Measurements from ENCODE around the gene TMEM101. TPM values are rescaled to one million over a fixed set of nuclear protein-coding genes. Genes with fewer than 3 reads are reported as not detected.
"Not testable (repeated sequence)": the region's sequence is repeated elsewhere in the genome, so short reads cannot be mapped to it uniquely, and the experiment has no call there.

Gene TMEM101
- total RNA-seq, 1 donor from 2014 or later, result 67.3 TPM

DNA sequence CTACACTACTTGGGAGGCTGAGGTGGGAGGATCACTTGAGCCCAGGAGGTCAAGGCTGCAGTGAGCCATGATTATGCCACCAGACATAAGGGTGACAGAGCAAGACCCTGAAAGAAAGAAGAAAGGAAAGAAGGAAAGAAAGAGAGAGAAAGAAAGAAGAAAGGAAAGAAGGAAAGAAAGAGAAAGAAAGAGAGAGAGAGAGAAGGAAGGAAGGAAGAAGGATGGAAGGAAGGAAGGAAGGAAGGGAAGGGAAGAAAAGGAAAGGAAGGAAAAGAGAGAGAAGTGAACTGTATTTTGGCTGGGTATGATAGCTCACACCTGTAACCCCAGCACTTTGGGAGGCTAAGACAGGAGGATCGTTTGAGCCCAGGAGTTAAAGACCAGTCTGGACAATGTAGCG, 36.7 kb downstream of the TMEM101 start:
- Histone ChIP-seq H3K9ac (ENCODE audit: low read depth in 1 of 3, low read length in 3 of 3) (no peak overlapping the region), H3K4me3 (ENCODE audit: low read length in 3 of 3) (no peak overlapping the region), H3K9me3 (ENCODE audit: control insufficient read depth in 3 of 3, low read length in 3 of 3) (no peaks in the 10 kb centered on the region), H3K4me1 (ENCODE audit: control insufficient read depth in 3 of 3, insufficient read depth in 3 of 3, low read length in 3 of 3) (no peaks in the 10 kb centered on the region), H3K27ac (ENCODE audit: low read depth, low read length) (no peak overlapping the region), H3K27me3 (ENCODE audit: control insufficient read depth in 3 of 3, insufficient read depth in 3 of 3, low read length in 3 of 3) (peaks cover 19 to 27% (median 20%) of the 10 kb centered on the region in 3 donors), H3K36me3 (ENCODE audit: control insufficient read depth in 3 of 3, insufficient read depth in 3 of 3, low read length in 3 of 3) (no peaks in the 10 kb centered on the region)

GRCh38 chr17:43976963-43977837, 37.6 kb downstream of the TMEM101 start:
- H3K9me3 ChIP-seq (ENCODE audit: control insufficient read depth in 3 of 3, low read length in 3 of 3), result no peaks in the 10 kb centered on the region
- no peak overlapping the region for H3K27ac ChIP-seq (ENCODE audit: low read depth, low read length)
- H3K27me3 ChIP-seq (ENCODE audit: control insufficient read depth in 3 of 3, insufficient read depth in 3 of 3, low read length in 3 of 3), result peaks cover 12 to 22% (median 12%) of the 10 kb centered on the region in 3 donors
- H3K4me1 ChIP-seq (ENCODE audit: control insufficient read depth in 3 of 3, insufficient read depth in 3 of 3, low read length in 3 of 3), result no peaks in the 10 kb centered on the region
- no peaks in the 10 kb centered on the region for H3K36me3 ChIP-seq (ENCODE audit: control insufficient read depth in 3 of 3, insufficient read depth in 3 of 3, low read length in 3 of 3)
- no peak overlapping the region for H3K4me3 ChIP-seq (ENCODE audit: low read length in 3 of 3)
- no peak overlapping the region for H3K9ac ChIP-seq (ENCODE audit: low read depth in 1 of 3, low read length in 3 of 3)

GRCh38 chr17:43975898-43976297, 38.9 kb downstream of the TMEM101 start:
- Histone ChIP-seq H3K4me3 (ENCODE audit: low read length in 3 of 3) (no peak overlapping the region), H3K36me3 (ENCODE audit: control insufficient read depth in 3 of 3, insufficient read depth in 3 of 3, low read length in 3 of 3) (no peaks in the 10 kb centered on the region), H3K4me1 (ENCODE audit: control insufficient read depth in 3 of 3, insufficient read depth in 3 of 3, low read length in 3 of 3) (no peaks in the 10 kb centered on the region), H3K27ac (ENCODE audit: low read depth, low read length) (no peak overlapping the region), H3K9me3 (ENCODE audit: control insufficient read depth in 3 of 3, low read length in 3 of 3) (no peaks in the 10 kb centered on the region), H3K9ac (ENCODE audit: low read depth in 1 of 3, low read length in 3 of 3) (no peak overlapping the region), H3K27me3 (ENCODE audit: control insufficient read depth in 3 of 3, insufficient read depth in 3 of 3, low read length in 3 of 3) (peaks cover 5 to 20% (median 9%) of the 10 kb centered on the region in 3 donors)

DNA sequence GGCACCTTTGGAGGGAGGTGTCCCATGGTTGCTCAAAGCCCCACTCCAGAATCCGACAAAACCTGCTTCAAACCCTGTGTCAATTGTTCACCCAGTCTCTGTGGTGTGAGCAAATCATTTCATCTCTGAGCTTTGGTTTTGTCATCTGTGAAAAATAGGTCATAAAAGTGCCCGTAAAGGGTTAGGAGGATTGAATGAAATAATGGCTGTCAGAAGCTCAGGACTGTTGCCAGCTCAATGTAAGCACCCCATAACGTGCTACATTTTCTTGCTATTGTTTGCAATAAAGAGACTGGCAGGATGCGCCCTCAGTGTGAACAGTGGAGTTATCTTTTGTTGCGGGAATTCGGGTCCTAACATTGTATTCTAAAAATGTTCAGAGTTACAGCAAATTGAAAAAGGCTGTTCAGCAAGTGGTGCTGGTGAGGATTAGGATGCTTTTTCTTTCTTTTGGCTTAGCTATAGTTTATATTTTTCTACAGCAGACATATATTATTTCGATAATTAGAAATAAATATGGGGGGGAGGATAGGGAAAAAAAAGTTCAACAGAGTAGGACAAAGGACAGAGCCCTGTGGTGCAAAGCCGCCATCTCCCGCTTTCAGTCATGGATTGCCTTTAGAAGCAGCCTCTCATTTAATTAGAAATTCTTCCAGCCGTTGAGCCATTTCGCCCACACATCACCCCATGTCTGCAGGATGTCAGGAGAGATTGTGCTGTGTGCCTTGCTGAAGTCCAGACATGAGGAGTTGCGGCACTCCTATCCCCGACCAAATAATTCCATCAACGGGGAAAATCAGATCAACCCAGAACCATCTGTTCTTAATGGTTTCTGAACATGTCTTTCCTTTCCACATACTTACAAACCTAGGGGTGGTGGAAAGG, 40.1 kb downstream of the TMEM101 start:
- Histone ChIP-seq H3K4me1 (ENCODE audit: control insufficient read depth in 3 of 3, insufficient read depth in 3 of 3, low read length in 3 of 3) (no peaks in the 10 kb centered on the region), H3K4me3 (ENCODE audit: low read length in 3 of 3) (no peak overlapping the region), H3K27me3 (ENCODE audit: control insufficient read depth in 3 of 3, insufficient read depth in 3 of 3, low read length in 3 of 3) (peaks cover 5 to 20% (median 9%) of the 10 kb centered on the region in 3 donors), H3K27ac (ENCODE audit: low read depth, low read length) (no peak overlapping the region), H3K9ac (ENCODE audit: low read depth in 1 of 3, low read length in 3 of 3) (no peak overlapping the region), H3K9me3 (ENCODE audit: control insufficient read depth in 3 of 3, low read length in 3 of 3) (no peaks in the 10 kb centered on the region), H3K36me3 (ENCODE audit: control insufficient read depth in 3 of 3, insufficient read depth in 3 of 3, low read length in 3 of 3) (no peaks in the 10 kb centered on the region)

- H3K9me3 ChIP-seq (ENCODE audit: control insufficient read depth in 3 of 3, low read length in 3 of 3); H3K4me1 ChIP-seq (ENCODE audit: control insufficient read depth in 3 of 3, insufficient read depth in 3 of 3, low read length in 3 of 3); H3K4me3 ChIP-seq (ENCODE audit: low read length in 3 of 3); H3K27ac ChIP-seq (ENCODE audit: low read depth, low read length); H3K36me3 ChIP-seq (ENCODE audit: control insufficient read depth in 3 of 3, insufficient read depth in 3 of 3, low read length in 3 of 3); H3K9ac ChIP-seq (ENCODE audit: low read depth in 1 of 3, low read length in 3 of 3): not testable (repeated sequence)
- H3K27me3 ChIP-seq (ENCODE audit: control insufficient read depth in 3 of 3, insufficient read depth in 3 of 3, low read length in 3 of 3), result peaks cover 4 to 15% (median 5%) of the 10 kb centered on the region in 3 donors
Measured at GRCh38 chr17:43972444-43973212, 42.1 kb downstream of the TMEM101 start.

DNA sequence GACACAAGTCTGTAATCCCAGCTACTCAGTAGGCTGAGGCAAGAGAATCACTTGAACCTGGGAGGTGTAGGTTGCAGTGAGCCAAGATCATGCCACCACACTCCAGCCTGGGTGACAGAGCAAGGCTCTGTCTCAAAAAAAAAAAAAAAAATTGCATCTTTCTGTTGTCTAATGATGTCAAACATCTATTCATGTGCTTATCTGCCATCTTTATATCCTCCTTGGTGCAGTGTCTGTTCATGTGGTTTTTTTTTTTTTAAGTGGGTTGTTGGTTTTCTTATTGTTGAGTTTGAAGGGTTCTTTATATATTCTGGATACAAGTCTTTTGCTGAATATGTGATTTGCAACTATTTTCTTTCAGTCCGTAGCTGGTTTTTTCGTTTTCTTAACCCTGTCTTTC, 43.3 kb downstream of the TMEM101 start:
- H3K27ac ChIP-seq (ENCODE audit: low read depth, low read length); H3K9ac ChIP-seq (ENCODE audit: low read depth in 1 of 3, low read length in 3 of 3); H3K9me3 ChIP-seq (ENCODE audit: control insufficient read depth in 3 of 3, low read length in 3 of 3); H3K36me3 ChIP-seq (ENCODE audit: control insufficient read depth in 3 of 3, insufficient read depth in 3 of 3, low read length in 3 of 3); H3K4me3 ChIP-seq (ENCODE audit: low read length in 3 of 3); H3K4me1 ChIP-seq (ENCODE audit: control insufficient read depth in 3 of 3, insufficient read depth in 3 of 3, low read length in 3 of 3): not testable (repeated sequence)
- H3K27me3 ChIP-seq (ENCODE audit: control insufficient read depth in 3 of 3, insufficient read depth in 3 of 3, low read length in 3 of 3), result peaks cover 4 to 14% (median 5%) of the 10 kb centered on the region in 3 donors

- no peaks in the 10 kb centered on the region for H3K9me3 ChIP-seq (ENCODE audit: control insufficient read depth in 3 of 3, low read length in 3 of 3)
Measured at GRCh38 chr17:43970366-43970765, 44.4 kb downstream of the TMEM101 start.

DNA sequence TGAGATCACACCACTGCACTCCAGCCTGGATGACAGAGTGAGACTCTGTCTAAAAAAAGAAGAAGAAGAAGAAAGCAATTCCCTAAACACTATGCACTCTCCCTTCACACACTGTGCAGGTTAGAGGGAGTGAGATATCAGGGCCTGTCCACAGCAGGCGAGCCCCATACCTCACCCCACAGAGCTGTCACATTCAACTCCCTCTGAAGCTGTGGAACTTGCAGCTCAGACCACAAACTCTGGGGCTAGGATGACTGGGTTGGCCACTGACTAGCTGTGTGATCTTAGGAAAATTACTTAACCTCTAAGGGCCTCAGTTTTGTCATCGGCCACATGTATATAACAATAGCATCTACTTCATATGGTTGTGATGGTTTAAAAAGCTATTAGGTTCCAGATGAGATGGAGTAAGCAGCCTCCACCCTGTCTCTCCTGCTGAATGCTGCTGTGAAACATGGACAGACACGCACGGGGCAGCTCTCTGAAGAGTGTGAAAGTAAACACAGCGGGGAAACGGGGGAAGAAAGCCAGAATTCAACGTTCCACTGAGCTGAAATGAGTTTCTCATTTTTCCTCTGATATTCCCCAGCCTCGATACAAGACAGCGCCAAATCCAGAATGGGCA, 47.4 kb downstream of the TMEM101 start:
- H3K27me3 ChIP-seq (ENCODE audit: control insufficient read depth in 3 of 3, insufficient read depth in 3 of 3, low read length in 3 of 3), result peaks cover 0 to 10% (median 3%) of the 10 kb centered on the region in 3 donors
- no peaks in the 10 kb centered on the region for H3K4me1 ChIP-seq (ENCODE audit: control insufficient read depth in 3 of 3, insufficient read depth in 3 of 3, low read length in 3 of 3)
- no peak overlapping the region for H3K4me3 ChIP-seq (ENCODE audit: low read length in 3 of 3)
- no peak overlapping the region for H3K9ac ChIP-seq (ENCODE audit: low read depth in 1 of 3, low read length in 3 of 3)
- no peaks in the 10 kb centered on the region for H3K9me3 ChIP-seq (ENCODE audit: control insufficient read depth in 3 of 3, low read length in 3 of 3)
- no peak overlapping the region for H3K27ac ChIP-seq (ENCODE audit: low read depth, low read length)
- H3K36me3 ChIP-seq (ENCODE audit: control insufficient read depth in 3 of 3, insufficient read depth in 3 of 3, low read length in 3 of 3), result no peaks in the 10 kb centered on the region

More at GRCh38 chr17:43970366-43970765, 44.4 kb downstream of the TMEM101 start:
- Histone ChIP-seq H3K27me3 (ENCODE audit: control insufficient read depth in 3 of 3, insufficient read depth in 3 of 3, low read length in 3 of 3) (peaks cover 4 to 14% (median 5%) of the 10 kb centered on the region in 3 donors), H3K4me1 (ENCODE audit: control insufficient read depth in 3 of 3, insufficient read depth in 3 of 3, low read length in 3 of 3) (no peaks in the 10 kb centered on the region), H3K27ac (ENCODE audit: low read depth, low read length) (no peak overlapping the region), H3K9ac (ENCODE audit: low read depth in 1 of 3, low read length in 3 of 3) (no peak overlapping the region), H3K4me3 (ENCODE audit: low read length in 3 of 3) (no peak overlapping the region), H3K36me3 (ENCODE audit: control insufficient read depth in 3 of 3, insufficient read depth in 3 of 3, low read length in 3 of 3) (no peaks in the 10 kb centered on the region)

GRCh38 chr17:43966276-43966675, 48.5 kb downstream of the TMEM101 start:
- H3K4me3 ChIP-seq (ENCODE audit: low read length in 3 of 3), result no peak overlapping the region
- no peaks in the 10 kb centered on the region for H3K9me3 ChIP-seq (ENCODE audit: control insufficient read depth in 3 of 3, low read length in 3 of 3)
- no peaks in the 10 kb centered on the region for H3K4me1 ChIP-seq (ENCODE audit: control insufficient read depth in 3 of 3, insufficient read depth in 3 of 3, low read length in 3 of 3)
- H3K27me3 ChIP-seq (ENCODE audit: control insufficient read depth in 3 of 3, insufficient read depth in 3 of 3, low read length in 3 of 3), result peaks cover 0 to 14% (median 4%) of the 10 kb centered on the region in 3 donors
- no peak overlapping the region for H3K9ac ChIP-seq (ENCODE audit: low read depth in 1 of 3, low read length in 3 of 3)
- H3K36me3 ChIP-seq (ENCODE audit: control insufficient read depth in 3 of 3, insufficient read depth in 3 of 3, low read length in 3 of 3), result no peaks in the 10 kb centered on the region
- no peak overlapping the region for H3K27ac ChIP-seq (ENCODE audit: low read depth, low read length)

Data from skeletal muscle tissue (tissue), 4 donors.